ENCODE data around the gene RPS6KA4. TPM values are rescaled to one million over a fixed set of nuclear protein-coding genes. Genes with fewer than 3 reads are reported as not detected.
A peak's percentile ranks its signal among the peaks of the same experiment; 100 is the strongest.

RPS6KA4 gene
- total and polyA plus RNA-seq, 8 donors: 7.4 to 18.8 (median 10.5) TPM

- whole genome bisulfite sequencing, 2 donors: 83 to 90% methylated on average over 2 of the region's 2 CpGs
- no peak for ATAC-seq
- no peaks in the 10 kb centered on the region for H3K27me3 ChIP-seq
- intact Hi-C loops (cut with DNase I): no loop called here
- peaks cover 4 to 12% (median 8%) of the 10 kb centered on the region in 3 donors for H3K4me1 ChIP-seq
- H3K27ac ChIP-seq: no peak overlapping the region
- H3K4me3 ChIP-seq: no peak overlapping the region
- FAIRE-seq: no peak
- no peaks in the 10 kb centered on the region for H3K9me3 ChIP-seq
- no peak for DNase-seq
- no peak for TF ChIP-seq CTCF (IDR thresholded peaks at IDR 0.05)
- no peaks in the 10 kb centered on the region for H3K36me3 ChIP-seq
Measured at GRCh38 chr11:64327375-64327774, 31.6 kb upstream of the RPS6KA4 start.

DNA sequence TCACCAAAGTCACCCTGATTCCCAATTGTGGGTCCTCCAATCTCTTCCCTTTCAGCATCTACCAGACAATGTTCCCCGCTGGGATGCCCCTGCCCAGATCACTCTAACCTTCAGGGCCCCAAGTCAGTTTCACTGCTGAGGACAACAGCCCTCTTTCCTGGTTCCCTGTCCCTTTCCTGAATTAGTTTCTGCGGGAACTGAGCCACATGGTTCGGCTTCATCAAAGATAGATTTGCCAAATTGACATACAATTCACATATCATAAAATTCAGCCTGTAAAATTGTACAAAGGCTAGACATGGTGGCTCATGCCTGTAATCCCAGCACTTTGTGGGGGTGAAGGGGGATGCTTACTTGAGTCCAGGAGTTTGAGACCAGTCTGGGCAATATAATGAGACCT, 31.0 kb upstream of the RPS6KA4 start:
- Histone ChIP-seq H3K36me3 (no peaks in the 10 kb centered on the region), H3K27me3 (no peaks in the 10 kb centered on the region), H3K4me1 (peaks cover 4 to 12% (median 8%) of the 10 kb centered on the region in 3 donors), H3K9me3 (no peaks in the 10 kb centered on the region), H3K4me3 (no peak overlapping the region), H3K27ac (no peak overlapping the region)
- no peak for TF ChIP-seq CTCF (IDR thresholded peaks at IDR 0.05)
- FAIRE-seq (no peak), DNase-seq (no peak), ATAC-seq (no peak)
- intact Hi-C loops (cut with DNase I): no loop called here
- WGBS, 2 donors: 62 to 71% methylated on average over 3 of the region's 3 CpGs

GRCh38 chr11:64330888-64331287, 28.1 kb upstream of the RPS6KA4 start:
- no peak for TF ChIP-seq CTCF (IDR thresholded peaks at IDR 0.05)
- ATAC-seq: no peak
- H3K36me3 ChIP-seq: no peaks in the 10 kb centered on the region
- no peak for DNase-seq
- no peaks in the 10 kb centered on the region for H3K27me3 ChIP-seq
- no peak overlapping the region for H3K4me3 ChIP-seq
- no peak for FAIRE-seq
- intact Hi-C loops (cut with DNase I): no loop called here
- H3K9me3 ChIP-seq: no peaks in the 10 kb centered on the region
- H3K27ac ChIP-seq: no peak overlapping the region
- WGBS, 2 donors: 78 to 80% methylated on average over 11 of the region's 11 CpGs
- H3K4me1 ChIP-seq: peaks cover 4 to 12% (median 8%) of the 10 kb centered on the region in 3 donors

DNA sequence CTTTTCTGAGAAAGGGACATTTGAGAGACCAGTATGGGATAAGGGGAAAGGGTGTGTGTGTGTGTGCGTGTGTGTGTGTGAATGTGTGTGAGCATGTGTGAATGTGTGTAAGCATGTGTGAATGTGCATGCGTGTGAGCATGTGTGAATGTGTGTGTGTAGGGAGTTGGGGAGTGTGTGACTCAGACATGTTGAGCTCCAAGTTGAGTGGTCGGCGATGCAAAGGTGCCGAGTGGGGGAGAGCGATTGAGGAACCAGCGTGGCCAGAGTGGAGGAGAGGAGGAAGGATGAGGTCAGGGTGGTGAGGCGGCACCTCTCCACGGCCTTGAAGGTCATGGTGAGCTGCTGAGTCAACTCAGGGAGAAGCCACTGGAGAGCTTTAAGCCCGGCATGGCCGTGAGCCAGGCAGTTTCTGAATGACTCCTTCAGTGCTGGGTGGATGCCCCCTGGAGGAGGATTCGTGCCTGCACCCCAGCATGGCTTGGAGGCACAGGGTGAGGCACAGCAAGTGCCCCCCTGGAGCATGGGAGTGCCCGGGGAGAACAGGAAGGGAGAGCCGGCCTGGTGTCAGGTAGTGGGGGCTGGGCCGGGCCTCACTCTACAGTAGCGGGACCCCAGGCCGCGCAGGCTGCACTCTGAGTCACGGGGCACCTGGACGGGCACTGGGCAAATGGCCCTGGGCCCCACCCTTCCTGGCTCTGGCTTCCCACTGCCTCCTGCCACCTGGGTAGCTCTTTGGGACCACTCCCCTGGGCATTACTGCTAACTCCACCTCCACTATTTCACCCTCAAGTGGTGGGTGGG, 27.2 kb upstream of the RPS6KA4 start:
- peak; percentile 75 to 84 (median 82) for ATAC-seq
- peaks cover 4 to 12% (median 8%) of the 10 kb centered on the region in 3 donors for H3K4me1 ChIP-seq
- H3K36me3 ChIP-seq: no peaks in the 10 kb centered on the region
- H3K27me3 ChIP-seq: no peaks in the 10 kb centered on the region
- peak; percentile 72 to 92 (median 84) for DNase-seq
- peak in 2 of 4 donors; percentile 9 to 30 for TF ChIP-seq CTCF (IDR thresholded peaks at IDR 0.05)
- H3K4me3 ChIP-seq: no peak overlapping the region
- peak overlapping the region; percentile 22 to 53 (median 52) for H3K27ac ChIP-seq
- FAIRE-seq: no peak
- H3K9me3 ChIP-seq: no peaks in the 10 kb centered on the region
- WGBS, 2 donors: 28% methylated on average over 18 to 20 of the region's 20 CpGs
- intact Hi-C loops (cut with DNase I): no loop called here

GRCh38 chr11:64333556-64333955, 25.4 kb upstream of the RPS6KA4 start:
- ATAC-seq (no peak), DNase-seq (no peak), FAIRE-seq (no peak)
- H3K27ac ChIP-seq: no peak overlapping the region
- H3K4me3 ChIP-seq: no peak overlapping the region
- 88 to 95% methylated on average over 8 of the region's 8 CpGs for WGBS, 2 donors
- intact Hi-C loops (cut with DNase I): no loop called here
- H3K4me1 ChIP-seq: peaks cover 4 to 12% (median 8%) of the 10 kb centered on the region in 3 donors
- no peak for TF ChIP-seq CTCF (IDR thresholded peaks at IDR 0.05)
- no peaks in the 10 kb centered on the region for H3K27me3 ChIP-seq
- H3K9me3 ChIP-seq: no peaks in the 10 kb centered on the region
- no peaks in the 10 kb centered on the region for H3K36me3 ChIP-seq

Data from pancreas (tissue), 10 donors.